ENCODE data around the gene CHRND. TPM values are rescaled to one million over a fixed set of nuclear protein-coding genes. Genes with fewer than 3 reads are reported as not detected.

CHRND gene
- total and polyA plus RNA-seq, 2 of the 13 experiments (the other 11 are each of a cell fraction or from before 2014, with no cell fraction given), result 0.18 TPM; not detected in 1

GRCh38 chr2:232574674-232575403, 48.9 kb downstream of the CHRND start (continued):
- TF ChIP-seq PAXIP1 (CRISPR knock-in tag; conservative IDR thresholded peaks at IDR 0.05) (peak; percentile 88), CCAR2 (optimal IDR thresholded peaks at IDR 0.05; ENCODE audit: low read depth, low read length) (no peak), EZH2 (conservative IDR thresholded peaks at IDR 0.05; ENCODE audit: low read depth, low read length) (no peak), DBP (CRISPR knock-in tag; IDR thresholded peaks at IDR 0.05; ENCODE audit: not compliant biosample characterization) (no peak), ZNF572 (CRISPR knock-in tag; IDR thresholded peaks at IDR 0.05) (no peak), ZNF44 (CRISPR knock-in tag; IDR thresholded peaks at IDR 0.05) (no peak), RFXANK (CRISPR knock-in tag; IDR thresholded peaks at IDR 0.05) (no peak), GTF2F1 (IDR thresholded peaks at IDR 0.05; ENCODE audit: low read length) (no peak), SIX4 (CRISPR knock-in tag; IDR thresholded peaks at IDR 0.05) (peak; percentile 77; the same call in 1 of the 2 replicates), FOXA3 (CRISPR knock-in tag; IDR thresholded peaks at IDR 0.05) (peak; percentile 54; the same call in 1 of the 2 replicates), ZNF703 (CRISPR knock-in tag; IDR thresholded peaks at IDR 0.05; ENCODE audit: borderline replicate concordance) (no peak), GMEB2 (CRISPR knock-in tag; IDR thresholded peaks at IDR 0.05; ENCODE audit: low read depth) (no peak), ZFP36L1 (CRISPR knock-in tag; IDR thresholded peaks at IDR 0.05) (no peak), PLRG1 (conservative IDR thresholded peaks at IDR 0.05) (no peak), NFATC3 (CRISPR knock-in tag; IDR thresholded peaks at IDR 0.05) (no peak), ZNF235 (CRISPR knock-in tag; IDR thresholded peaks at IDR 0.05; ENCODE audit: borderline replicate concordance) (no peak), KMT2A (CRISPR knock-in tag; IDR thresholded peaks at IDR 0.05) (no peak), RAD51 (IDR thresholded peaks at IDR 0.05; ENCODE audit: borderline replicate concordance) (no peak), SSRP1 (CRISPR knock-in tag; IDR thresholded peaks at IDR 0.05) (no peak), POLR2G (IDR thresholded peaks at IDR 0.05; ENCODE audit: low read depth, low read length) (0 out of 2 replicates have a peak, but pooled peaks have one; percentile 28), ZBTB2 (CRISPR knock-in tag; IDR thresholded peaks at IDR 0.05; ENCODE audit: low read depth) (no peak), GPBP1L1 (CRISPR knock-in tag; IDR thresholded peaks at IDR 0.05) (no peak), ZNF30 (CRISPR knock-in tag; IDR thresholded peaks at IDR 0.05) (no peak)
